Eye (tissue), 1 donor: Measurements from ENCODE around the gene PCF11.
"Not testable (repeated sequence)": the region's sequence is repeated elsewhere in the genome, so short reads cannot be mapped to it uniquely, and the experiment has no call there.

Source experiments
- DNase-seq: peaks from one replicate; pipeline ENCODE4 v3.0.0-alpha.2; 2015

The PCF11 gene, protein sequence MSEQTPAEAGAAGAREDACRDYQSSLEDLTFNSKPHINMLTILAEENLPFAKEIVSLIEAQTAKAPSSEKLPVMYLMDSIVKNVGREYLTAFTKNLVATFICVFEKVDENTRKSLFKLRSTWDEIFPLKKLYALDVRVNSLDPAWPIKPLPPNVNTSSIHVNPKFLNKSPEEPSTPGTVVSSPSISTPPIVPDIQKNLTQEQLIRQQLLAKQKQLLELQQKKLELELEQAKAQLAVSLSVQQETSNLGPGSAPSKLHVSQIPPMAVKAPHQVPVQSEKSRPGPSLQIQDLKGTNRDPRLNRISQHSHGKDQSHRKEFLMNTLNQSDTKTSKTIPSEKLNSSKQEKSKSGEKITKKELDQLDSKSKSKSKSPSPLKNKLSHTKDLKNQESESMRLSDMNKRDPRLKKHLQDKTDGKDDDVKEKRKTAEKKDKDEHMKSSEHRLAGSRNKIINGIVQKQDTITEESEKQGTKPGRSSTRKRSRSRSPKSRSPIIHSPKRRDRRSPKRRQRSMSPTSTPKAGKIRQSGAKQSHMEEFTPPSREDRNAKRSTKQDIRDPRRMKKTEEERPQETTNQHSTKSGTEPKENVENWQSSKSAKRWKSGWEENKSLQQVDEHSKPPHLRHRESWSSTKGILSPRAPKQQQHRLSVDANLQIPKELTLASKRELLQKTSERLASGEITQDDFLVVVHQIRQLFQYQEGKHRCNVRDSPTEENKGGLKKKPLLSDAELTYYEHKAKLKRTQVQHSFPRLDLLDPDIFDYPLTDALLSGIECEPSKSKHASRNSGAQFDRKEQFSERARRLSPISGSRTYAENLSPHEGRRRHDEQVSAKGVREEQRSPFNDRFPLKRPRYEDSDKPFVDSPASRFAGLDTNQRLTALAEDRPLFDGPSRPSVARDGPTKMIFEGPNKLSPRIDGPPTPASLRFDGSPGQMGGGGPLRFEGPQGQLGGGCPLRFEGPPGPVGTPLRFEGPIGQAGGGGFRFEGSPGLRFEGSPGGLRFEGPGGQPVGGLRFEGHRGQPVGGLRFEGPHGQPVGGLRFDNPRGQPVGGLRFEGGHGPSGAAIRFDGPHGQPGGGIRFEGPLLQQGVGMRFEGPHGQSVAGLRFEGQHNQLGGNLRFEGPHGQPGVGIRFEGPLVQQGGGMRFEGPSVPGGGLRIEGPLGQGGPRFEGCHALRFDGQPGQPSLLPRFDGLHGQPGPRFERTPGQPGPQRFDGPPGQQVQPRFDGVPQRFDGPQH (N-terminal part only)

DNA sequence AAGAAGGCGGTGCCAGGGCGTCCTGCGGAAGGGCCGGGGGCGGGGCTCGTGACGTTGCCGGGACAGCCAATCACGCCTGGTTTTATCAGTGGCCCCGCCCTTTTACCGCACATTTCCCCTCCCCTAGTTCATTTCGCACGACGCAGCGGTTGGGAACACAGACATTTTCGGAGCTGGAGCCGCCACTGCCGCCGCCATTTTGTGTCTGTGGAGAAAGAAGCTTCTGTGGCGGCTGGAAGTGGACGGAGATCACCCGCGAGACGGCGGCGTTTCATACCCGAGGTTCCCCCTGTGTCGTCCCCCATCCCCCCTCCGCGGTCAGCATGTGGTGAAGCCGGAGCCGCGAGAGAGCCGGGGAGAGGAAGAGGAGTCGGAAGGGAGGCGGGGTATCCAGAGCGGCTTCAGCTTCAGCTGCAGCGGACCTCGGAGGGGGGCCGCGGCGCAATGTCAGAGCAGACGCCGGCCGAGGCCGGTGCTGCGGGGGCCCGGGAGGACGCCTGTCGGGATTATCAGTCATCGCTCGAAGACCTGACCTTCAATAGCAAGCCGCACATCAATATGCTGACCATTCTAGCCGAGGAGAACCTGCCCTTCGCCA, at the start of gene PCF11:
Gene PCF11, plus strand, starts transcription at position 136 of the 598 bp plus-strand sequence. Its CDS starts 309 bp downstream, at position 445.
- DNase-seq = peak; percentile 100

DNA sequence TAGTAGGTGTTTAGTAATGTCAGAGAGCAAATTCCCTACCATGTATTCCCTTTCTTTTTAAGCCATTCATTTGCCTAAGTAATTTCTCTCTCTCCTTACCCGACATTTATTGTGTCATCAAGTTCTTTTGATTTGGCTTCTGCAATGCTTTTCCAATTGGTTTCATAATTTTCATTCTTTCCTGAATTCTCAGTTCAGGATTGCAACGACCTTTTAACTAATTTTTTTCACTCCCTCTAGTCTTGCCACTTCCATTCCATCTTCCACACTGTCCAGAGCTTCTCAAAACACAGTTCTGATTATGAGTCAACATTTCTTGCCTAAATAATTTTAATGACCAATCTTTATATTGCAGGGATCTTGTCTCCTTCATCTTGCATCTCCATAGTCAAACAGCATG, 44.0 kb upstream of the PCF11 start:
- DNase-seq = no peak

DNA sequence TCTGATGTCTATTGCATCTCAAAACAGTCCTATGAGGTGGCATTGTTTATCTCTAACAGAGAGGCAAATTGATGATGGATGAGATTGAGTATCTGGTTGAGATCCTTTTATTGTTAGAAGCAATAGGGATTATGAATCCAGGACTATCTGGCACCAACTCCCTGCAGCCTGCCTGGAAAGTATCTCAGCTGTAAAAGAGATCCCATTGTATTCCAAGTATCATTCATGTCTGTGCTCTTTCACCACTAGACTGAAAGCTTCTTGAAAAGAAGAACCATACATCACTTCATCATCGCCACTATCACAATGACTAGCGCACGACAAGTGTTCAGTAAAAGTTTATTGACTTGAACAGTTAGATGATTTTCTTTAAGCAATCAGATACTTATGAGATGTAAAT, 41.9 kb upstream of the PCF11 start:
- no peak for DNase-seq

DNA sequence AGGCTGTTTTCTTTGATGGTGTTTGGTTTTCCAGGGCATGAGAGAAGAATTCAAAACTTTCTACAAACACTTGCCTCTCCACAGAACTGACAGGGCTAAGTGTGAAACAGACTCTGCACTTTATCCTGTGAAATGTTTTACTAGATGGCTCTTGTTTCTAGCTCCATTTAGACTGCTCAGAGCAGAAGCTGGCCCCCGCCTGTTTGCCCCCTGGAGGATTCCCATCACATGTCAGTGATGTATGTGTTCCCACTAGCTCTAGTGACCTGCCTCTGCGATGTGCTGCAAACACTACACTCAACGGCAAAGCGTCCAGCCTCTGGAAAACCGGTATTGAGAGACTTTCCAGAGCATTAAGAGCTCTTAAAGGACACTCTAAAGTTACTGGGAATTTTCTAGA, 41.4 kb upstream of the PCF11 start:
- peak; percentile 24 for DNase-seq

DNA sequence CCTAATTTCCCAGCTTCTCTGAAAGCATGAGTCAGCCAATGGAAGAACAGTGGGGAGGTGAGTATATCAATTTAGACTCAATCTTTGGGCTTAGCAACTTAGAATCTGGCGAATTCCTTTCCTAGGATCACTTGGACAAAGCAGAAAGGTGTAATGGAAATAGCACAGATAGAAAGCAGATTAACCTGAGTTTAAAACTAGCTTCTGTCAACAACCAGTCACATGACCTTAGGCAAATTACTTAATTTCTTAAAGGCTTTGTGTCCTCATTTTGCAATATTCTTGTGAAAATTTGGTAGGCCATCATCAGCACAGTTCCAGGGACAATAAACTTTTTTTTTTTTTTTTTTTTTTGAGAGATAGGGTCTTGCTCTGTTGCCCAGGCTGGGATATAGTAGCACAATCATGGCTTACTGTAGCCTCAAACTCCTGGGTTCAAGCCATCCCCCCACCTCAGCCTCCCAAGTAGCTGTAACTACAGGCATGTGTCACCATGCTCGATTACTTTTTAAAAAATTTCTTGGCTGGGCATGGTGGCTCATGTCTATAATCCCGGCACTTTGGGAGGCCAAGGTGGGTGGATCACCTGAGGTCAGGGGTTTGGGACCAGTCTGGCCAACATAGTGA, 40.8 kb upstream of the PCF11 start:
- DNase-seq = no peak

DNA sequence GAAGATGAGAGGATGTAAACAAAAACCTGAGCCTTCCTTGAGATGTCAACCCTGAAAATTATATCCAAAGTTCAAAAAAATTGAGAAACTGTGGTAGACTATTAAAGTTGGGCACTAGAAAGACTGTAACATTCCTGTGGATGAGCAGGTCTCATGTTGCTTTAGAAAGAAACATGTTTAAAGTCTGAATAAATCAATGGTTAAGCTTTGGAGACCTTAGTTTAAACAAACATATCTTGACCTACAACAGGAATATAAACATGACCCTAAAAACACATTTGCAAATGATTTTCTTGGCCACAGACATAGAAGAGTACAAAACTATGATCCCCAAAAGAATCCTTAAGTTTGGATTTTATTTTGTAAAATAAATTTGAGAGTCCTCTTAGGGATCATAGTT, 38.1 kb upstream of the PCF11 start:
- DNase-seq = no peak

DNA sequence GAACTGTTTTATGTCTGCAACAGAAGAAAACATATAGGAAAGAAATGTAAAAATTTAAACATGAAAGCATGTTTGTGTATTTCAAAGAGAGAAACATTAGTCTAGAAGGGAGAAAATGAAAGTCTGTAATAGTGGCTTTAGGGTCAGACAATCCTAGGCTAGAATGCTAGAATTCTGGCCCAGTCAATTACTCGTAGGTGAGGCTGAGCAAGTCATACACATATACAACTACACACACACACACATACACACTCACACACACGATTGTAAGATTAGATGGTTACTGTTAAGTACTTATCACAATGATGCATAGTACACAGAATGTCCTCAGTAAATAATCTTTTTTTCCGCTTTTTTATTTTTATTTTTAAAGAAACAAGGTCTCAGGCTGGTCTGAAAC, 37.7 kb upstream of the PCF11 start:
- no peak for DNase-seq

DNA sequence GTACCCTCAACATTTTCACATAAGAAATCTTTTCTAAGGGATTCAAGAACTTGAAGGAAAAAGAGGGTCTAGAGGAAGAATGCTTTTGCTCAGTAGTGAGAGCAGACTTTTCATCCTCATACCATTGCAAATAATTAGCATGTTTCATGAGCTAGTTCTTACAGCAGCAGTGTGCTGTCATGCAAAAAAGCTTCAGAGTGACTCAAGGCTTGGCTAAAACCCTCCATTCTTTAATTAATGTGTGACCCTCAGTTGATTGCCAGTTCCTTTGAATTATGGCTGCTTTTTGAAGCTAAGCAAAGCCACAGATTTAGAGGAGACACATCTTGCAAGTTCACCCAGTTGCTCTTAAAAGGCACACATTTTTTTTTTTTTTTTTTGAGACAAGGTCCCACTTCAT, 36.6 kb upstream of the PCF11 start:
- DNase-seq = peak; percentile 15

DNA sequence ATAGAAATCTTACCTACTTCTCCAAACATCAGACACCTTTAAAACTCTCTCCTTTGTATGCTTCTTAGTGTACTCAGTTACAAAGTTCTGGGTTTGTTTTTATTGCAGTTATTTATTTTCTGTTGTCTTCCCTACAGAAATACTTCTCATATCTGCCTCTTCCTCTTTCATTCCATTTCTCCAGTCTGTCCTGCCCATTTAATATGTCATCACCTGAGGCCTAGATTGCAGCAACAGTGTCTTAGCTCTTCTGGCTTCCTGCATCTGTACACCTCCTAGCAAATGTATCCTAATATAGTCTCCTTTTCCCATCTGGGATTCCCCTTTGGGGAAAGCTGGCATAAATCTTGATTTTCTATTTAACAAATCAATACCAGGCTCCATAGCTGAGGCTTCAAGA, 34.9 kb upstream of the PCF11 start:
- DNase-seq = no peak

DNA sequence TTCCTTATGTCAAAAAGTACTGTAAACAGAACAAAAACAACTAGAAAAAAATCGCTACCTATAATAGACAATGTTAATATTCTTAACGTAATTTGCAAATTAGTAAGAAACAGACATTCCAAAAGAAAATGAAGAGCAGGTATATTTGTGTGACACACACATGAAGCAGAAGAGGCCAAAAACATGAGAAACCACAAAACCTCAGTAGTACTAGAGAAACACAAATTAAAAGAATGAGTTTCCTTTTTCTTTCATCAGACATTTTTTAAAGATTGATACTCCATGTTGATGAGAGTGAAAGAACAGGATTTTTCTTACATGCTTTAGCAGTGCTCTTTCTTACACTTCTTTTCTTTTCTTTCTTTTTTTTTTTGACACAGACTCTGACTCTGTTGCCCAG, 34.2 kb upstream of the PCF11 start:
- DNase-seq = no peak

DNA sequence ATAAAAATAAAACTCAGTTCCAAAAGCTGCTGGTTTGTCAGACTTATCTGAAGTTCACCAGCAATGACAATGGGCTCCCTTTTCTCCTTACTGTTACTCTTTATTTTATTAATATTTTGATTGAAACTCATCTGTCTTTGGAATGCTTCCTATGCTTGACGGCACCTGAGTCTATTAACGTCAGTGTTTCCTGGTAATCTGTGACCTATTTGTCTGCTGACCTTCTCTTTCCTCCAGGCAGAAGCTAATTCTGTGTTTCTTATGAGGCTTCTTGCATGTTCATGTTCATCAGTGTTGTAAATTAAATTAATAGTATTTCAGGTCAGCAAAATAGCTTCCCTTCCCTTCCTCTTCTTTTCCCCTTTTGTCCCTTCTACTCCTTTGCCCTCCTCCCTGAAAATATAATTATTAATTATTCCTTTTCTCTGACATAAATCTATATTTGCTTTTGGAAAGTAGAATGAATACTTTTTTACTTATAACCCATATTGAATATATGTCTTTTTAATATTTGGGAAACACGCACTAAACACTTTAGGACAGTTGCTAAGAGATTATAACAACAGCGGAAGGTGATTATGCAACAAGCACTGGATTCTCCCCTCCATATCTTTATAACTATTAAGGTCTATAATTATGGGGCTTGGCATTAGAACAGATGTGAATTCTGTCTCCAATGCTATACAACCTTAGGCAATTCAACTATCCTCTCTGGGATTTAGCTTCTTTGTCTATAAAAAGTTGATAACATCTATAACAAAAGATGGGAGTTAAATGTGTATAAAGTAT, 32.1 kb upstream of the PCF11 start:
- no peak for DNase-seq

DNA sequence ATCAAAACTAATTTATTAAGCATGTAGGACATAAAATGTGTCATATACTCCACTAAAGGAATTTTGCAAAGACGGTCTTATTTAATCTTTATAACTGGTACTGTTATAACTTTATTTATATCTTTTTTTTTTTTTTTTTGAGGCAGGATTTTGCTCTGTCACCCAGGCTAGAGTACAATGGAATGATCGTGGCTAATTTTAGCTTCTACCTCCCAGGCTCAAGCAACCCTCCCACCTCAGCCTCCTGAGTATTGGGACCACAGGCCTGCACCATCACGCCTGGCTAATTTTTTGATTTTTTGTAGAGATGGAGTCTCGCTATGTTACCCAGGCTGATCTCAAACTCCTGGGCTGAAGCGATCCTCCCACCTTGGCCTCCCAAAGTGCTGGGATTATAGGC, 31.4 kb upstream of the PCF11 start:
- DNase-seq = no peak

DNA sequence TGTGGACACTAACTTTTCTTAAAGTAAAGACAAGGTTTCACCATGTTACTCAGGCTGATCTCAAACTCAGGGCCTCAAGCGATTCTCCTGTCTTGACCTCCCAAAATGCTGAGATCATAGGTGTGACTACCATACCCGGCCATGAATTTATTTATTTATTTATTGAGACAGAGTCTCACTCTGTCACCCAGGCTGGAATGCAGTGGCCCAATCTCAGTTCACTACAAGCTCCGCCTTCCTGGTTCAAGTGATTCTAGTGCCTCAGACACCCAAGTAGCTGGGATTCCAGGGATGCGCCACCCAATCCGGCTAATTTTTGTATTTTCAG, 29.7 kb upstream of the PCF11 start:
- no peak for DNase-seq

DNA sequence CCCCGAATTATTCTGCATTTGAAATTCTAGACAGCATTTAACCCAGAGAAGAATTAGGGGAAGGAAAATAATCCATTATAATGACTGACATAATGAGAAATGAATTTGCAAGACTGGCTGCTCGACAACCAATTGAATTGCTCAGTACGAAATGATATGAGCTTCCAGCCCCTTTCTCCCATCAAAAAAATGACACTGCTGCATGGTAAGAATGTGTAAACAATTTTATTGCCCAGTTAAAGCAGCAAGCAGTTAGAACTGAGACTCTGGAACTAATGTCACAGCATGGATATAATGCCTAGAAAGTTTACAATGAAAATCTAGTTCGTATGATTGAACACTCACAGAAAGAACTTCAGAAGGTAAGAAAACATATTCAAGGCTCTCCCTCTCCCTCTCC, 24.7 kb upstream of the PCF11 start:
- DNase-seq = no peak

DNA sequence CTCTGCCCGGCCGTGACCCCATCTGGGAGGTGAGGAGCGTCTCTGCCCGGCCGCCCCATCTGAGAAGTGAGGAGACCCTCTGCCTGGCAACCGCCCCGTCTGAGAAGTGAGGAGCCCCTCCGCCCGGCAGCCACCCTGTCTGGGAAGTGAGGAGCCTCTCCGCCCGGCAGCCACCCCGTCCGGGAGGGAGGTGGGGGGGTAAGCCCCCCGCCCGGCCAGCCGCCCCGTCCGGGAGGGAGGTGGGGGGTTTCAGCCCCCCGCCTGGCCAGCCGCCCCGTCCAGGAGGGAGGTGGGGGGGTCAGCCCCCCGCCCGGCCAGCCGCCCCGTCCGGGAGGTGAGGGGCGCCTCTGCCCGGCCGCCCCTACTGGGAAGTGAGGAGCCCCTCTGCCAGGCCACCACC, 23.7 kb upstream of the PCF11 start:
- not testable (repeated sequence) for DNase-seq

DNA sequence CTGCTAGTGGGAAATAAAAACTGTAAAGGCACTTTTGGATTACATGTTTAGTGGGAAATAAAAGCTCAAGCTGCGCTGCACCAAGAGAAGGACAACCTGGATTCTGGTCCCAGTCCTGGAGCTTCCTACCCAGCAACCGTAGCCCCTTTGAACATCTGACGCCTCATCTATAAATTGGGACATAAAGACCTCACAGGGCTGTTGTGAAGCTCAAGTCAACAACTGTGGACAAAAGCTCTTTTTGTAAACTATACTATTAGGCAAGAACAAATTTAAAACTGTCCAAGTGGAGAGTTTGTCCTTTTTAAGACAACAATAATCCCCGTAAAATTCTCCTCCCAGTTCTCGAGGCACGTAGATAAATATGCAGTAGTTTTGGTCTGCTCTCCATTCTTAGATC, 17.6 kb upstream of the PCF11 start:
- no peak for DNase-seq

DNA sequence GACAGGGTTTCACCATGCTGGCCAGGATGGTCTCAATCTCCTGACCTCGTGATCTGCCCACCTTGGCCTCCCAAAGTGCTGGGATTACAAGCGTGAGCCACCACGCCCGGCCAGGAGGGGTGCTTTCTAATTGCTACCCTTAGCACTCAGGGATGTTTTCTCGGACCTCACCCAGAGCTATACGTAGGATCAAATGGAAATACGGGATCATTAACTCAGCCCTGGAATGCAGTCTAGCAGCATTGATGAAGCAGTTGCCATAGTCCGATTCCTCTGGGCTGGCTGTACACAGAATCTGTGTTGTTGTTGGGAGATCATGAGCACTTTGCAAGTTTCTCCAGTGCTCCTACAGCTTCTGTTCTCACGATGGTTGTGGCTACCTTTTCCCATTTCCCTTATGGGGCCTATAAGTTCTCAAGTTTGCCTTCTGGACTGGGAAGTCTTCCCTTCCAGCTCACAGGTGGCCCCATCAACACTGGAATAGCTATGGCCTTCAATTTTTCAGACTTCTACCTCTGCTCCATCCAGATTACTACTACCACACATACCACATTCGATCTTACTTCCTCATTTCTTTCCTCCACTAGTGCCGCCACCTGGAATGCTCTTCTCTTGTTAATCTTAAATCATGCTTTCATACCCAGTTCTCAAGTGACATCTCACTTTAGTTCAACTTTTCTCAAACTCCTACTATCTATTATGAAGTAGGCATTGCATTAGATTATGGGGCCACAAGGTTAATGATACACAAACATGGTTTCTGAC, 16.1 kb upstream of the PCF11 start:
- no peak for DNase-seq

DNA sequence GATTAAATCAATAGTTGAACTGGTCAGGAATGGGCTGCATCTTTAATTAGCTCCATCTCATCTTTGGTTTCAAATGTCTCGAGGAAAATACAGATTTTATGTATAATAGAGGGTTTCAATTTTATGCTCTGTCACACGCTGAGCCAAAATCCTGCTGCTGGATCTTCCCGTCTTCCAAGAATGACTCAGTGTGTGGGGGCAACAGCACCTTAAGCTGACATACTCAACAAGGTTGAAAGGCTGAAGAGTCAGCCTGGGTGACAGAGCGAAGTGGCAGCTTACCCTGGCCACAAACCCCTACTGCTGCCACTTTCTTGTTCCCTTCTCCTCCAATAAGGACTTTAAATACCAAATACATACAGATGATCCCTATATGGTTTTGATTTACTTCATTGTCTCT, 9.0 kb upstream of the PCF11 start:
- DNase-seq = no peak

DNA sequence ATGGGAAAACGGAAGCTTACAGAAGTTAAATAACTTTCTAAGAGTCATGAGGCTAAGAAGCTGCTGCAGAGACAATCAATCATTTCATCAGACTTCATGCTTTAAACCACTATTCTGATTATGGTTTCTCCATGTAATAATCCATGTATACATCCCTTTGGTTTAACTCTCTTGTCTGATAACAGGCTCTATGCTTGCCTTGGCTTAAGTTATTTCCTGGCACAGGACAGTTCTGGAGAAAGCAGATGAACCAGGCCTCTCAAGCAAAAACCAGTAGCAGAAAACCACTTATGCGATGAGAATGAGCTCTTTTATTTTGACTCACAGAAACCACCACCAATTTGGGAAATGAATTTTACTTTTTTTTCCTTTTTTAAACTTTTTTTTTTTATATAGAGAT, 6.5 kb upstream of the PCF11 start:
- no peak for DNase-seq

DNA sequence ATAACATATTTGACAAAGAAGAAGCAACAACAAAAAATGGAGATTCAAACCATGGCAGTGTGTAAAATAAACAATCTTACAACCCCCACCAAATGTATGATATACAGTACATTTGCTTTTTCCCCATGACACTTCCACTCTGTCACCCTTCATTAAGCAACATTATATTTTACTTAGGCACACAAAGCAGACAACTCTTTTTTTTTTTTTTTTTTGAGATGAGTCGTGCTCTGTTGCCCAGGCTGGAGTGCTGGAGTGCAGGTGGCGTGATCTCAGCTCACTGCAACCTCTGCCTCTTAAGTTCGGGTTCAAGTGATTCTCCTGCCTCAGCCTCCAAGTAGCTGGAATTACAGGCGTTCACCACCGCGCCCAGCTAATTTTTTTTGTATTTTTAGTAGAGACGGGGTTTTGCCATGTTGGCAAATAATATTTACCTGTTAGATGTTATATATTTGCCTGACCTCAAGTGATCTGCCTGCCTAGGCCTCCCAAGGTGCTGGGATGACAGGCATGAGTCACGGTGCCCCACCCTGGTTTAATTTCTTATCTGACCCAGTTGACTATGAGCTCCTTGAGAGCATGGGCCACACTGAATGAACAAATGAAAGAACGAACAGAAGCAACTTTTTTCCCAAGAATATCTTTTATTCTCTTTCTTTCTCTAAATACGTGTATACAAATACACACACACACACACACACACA, 5.5 kb upstream of the PCF11 start:
- DNase-seq = no peak
